HepG2 (cell line): ENCODE data around the gene GJD3. TPM values are rescaled to one million over a fixed set of nuclear protein-coding genes. Genes with fewer than 3 reads are reported as not detected.

ENCODE experiments used
- ARNT ChIP-seq: fragments of 450-650 bp; IDR thresholded peaks from 2 replicates; pipeline ENCODE4 v1.6.1; 2017
- ATF6 ChIP-seq: sonication (generic); formaldehyde crosslinking; conservative IDR thresholded peaks from 2 replicates; pipeline ENCODE4 v1.4.0; 2020; ENCODE audit warnings: missing genetic modification reagents
- PAX8 ChIP-seq: sonication (generic); formaldehyde crosslinking; IDR thresholded peaks from 2 replicates; pipeline ENCODE4 v1.8.0; 2022; ENCODE audit warnings: mild to moderate bottlenecking, missing genetic modification reagents, borderline replicate concordance
- SP5 ChIP-seq: IDR thresholded peaks from 2 replicates; pipeline ENCODE4 v1.6.1; 2016; ENCODE audit warnings: low read depth, borderline replicate concordance
- TEAD3 ChIP-seq: optimal IDR thresholded peaks from 2 replicates; pipeline ENCODE3; 2016; ENCODE audit warnings: borderline replicate concordance
- ZNF235 ChIP-seq: sonication (generic); formaldehyde crosslinking; IDR thresholded peaks from 2 replicates; pipeline ENCODE4 v1.8.1; 2023; ENCODE audit warnings: mild to moderate bottlenecking, missing genetic modification reagents, borderline replicate concordance
- ZNF274 ChIP-seq: sonication (generic); formaldehyde crosslinking; IDR thresholded peaks from 2 replicates; pipeline ENCODE4 v1.5.1; 2020; ENCODE audit warnings: mild to moderate bottlenecking, missing genetic modification reagents
- ZNF318 ChIP-seq: sonication (generic); formaldehyde crosslinking; IDR thresholded peaks from 2 replicates; pipeline ENCODE4 v1.4.0; 2020; ENCODE audit warnings: mild to moderate bottlenecking, missing genetic modification reagents
- ZNF329 ChIP-seq: sonication (generic); formaldehyde crosslinking; IDR thresholded peaks from 2 replicates; pipeline ENCODE4 v1.9.0; 2021; ENCODE audit warnings: low read depth, mild to moderate bottlenecking, missing genetic modification reagents
- ZNF33A ChIP-seq: sonication (generic); formaldehyde crosslinking; IDR thresholded peaks from 2 replicates; pipeline ENCODE4 v1.5.1; 2020; ENCODE audit warnings: missing genetic modification reagents, mild to moderate bottlenecking, moderate library complexity, borderline replicate concordance
- ZNF362 ChIP-seq: sonication (generic); formaldehyde crosslinking; IDR thresholded peaks from 2 replicates; pipeline ENCODE4 v1.4.0; 2020; ENCODE audit warnings: missing genetic modification reagents, mild to moderate bottlenecking, borderline replicate concordance
- ZNF703 ChIP-seq: sonication (generic); formaldehyde crosslinking; IDR thresholded peaks from 2 replicates; pipeline ENCODE4 v1.5.1; 2020; ENCODE audit warnings: missing genetic modification reagents, mild to moderate bottlenecking, moderate library complexity, borderline replicate concordance
- ZSCAN29 ChIP-seq: sonication (generic); formaldehyde crosslinking; conservative IDR thresholded peaks from 2 replicates; pipeline ENCODE4 v1.4.0; 2020; ENCODE audit warnings: mild to moderate bottlenecking, missing genetic modification reagents
- polyA plus RNA-seq, 8 experiments: library from polyadenylated mRNA; depleted of rRNA in 3 of 8; stranded (reverse) in 7 of 8; unstranded in 1 of 8; fragments of >200 nt; fragmentation: Illumina TruSeq in 4 of 8; extraction: Trizol in 4 of 8; gene quantifications; 2 replicates each; pipeline versions ENCODE4 v1.2.1 to v1.2.3, GENCODE V29; 2011 to 2016; ENCODE audit warnings: low read depth in 4 of 8, missing spikeins in 1 of 8, mixed read lengths in 1 of 8; ENCODE audit not compliant: insufficient read depth in 1 of 8
- total RNA-seq, 5 experiments: library from RNA; depleted of rRNA; stranded (reverse); fragments of >200 nt; fragmentation: Illumina TruSeq; extraction: Trizol; gene quantifications; 2 replicates each; pipeline ENCODE4 v1.2.3, GENCODE V29; 2016; ENCODE audit warnings: low read depth in 1 of 5
- TF ChIP-seq, protein P1 (sequence below): sonication (generic); formaldehyde crosslinking; IDR thresholded peaks from 2 replicates; pipeline ENCODE4 v1.4.0; 2020; ENCODE audit warnings: mild to moderate bottlenecking, low read depth, missing genetic modification reagents

GJD3 gene
- total and polyA plus RNA-seq, 2 of the 13 experiments (the other 11 are each of a cell fraction or from before 2014, with no cell fraction given): not detected

DNA sequence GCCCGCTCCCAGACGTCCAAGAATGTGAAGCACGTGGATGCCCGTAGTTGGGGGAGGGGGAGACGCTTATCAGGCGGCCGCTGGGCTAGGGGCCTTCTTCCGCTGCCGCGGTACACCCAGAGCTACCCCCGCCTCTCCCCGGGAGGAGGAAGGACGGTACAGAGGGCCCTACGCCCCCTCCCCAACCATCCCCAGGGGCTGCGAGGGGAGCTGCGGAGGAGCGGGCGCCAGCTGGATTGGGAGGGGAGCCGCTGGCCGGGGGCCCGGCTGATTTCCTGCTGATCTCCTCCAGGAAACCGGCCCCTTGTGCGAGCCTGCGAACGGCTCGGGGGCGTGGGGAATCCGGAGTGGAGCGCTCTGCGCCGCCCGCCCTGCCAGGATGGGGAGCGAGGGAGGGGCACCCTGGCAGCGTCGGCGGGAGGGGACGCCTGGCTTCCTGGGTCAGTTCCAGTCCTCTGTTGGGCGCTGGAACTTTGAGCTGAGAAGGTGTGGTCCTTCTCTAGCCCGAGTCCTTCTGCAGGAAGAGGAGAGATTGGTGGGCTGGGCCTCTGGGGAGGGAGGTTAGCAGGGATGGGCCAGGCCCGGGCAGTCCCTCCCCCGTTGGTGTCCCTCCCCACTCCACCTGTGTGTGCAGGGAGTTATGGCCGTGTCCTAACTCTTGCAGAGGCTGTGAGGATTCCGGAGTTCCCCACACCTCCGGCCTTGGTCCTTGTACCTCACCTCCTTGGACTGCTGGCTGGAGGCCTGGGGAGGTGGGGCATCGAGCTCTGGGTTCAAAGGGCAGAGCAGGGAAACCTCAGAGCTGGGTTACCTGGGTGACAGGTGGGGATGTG, 19.2 kb downstream of the GJD3 start (continued):
- TF ChIP-seq ZNF33A (CRISPR knock-in tag) (0 out of 2 replicates have a peak, but pooled peaks have one; percentile 10), ZNF235 (0 out of 2 replicates have a peak, but pooled peaks have one; percentile 46), TEAD3 (CRISPR knock-in tag) (peak; percentile 93), ZNF362 (peak; percentile 20; the same call in 1 of the 2 replicates), PAX8 (CRISPR knock-in tag) (peak; percentile 92; the same call in 1 of the 2 replicates), ZNF274 (peak; percentile 81; the same call in 1 of the 2 replicates), SP5 (CRISPR knock-in tag) (peak; percentile 75), ATF6 (CRISPR knock-in tag) (0 out of 2 replicates have a peak, but pooled peaks have one; percentile 6), ZNF703 (CRISPR knock-in tag) (peak; percentile 79; the same call in 1 of the 2 replicates), ZNF329 (CRISPR knock-in tag) (0 out of 2 replicates have a peak, but pooled peaks have one; percentile 20), ZNF318 (CRISPR knock-in tag) (no peak), ARNT (no peak), ZSCAN29 (CRISPR knock-in tag) (peak; percentile 93)
- TF ChIP-seq, protein P1, sequence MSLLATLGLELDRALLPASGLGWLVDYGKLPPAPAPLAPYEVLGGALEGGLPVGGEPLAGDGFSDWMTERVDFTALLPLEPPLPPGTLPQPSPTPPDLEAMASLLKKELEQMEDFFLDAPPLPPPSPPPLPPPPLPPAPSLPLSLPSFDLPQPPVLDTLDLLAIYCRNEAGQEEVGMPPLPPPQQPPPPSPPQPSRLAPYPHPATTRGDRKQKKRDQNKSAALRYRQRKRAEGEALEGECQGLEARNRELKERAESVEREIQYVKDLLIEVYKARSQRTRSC (CRISPR knock-in tag): peak; percentile 47; the same call in 1 of the 2 replicates
